PC-9 (cell line): Measurements from ENCODE around the gene CTDSP2.

Experiments
- EZH2 ChIP-seq: fragments of 200-600 bp; sonication (generic); IDR thresholded peaks from 2 replicates; pipeline ENCODE4 v1.8.0; 2017; ENCODE audit warnings: antibody characterized with exemption, low read depth
- TF ChIP-seq, protein P1 (sequence below): fragments of 200-600 bp; sonication (generic); conservative IDR thresholded peaks from 2 replicates; pipeline ENCODE4 v1.6.1; 2017; ENCODE audit warnings: mixed run types, antibody characterized with exemption, mild to moderate bottlenecking, moderate library complexity

DNA sequence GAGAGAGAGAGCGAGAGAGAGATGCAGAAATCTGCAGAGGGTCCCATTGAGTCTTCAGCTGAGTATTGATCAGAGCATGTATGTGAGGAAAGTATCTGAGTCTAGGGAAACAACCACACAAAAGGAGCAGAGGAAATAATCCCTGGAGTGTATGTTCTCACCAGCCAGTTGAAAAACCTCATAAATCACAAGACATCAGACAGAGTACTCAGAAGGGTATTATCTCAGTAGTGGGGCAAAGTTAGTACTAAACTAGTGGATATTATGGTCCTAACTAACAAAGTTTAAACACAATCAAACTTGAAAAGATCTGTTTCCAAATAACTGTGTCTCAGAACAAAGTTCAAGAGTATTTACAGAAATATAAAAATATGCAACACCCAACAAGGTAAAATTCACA lies 36.5 kb upstream of the CTDSP2 start:
- TF ChIP-seq, protein P1, sequence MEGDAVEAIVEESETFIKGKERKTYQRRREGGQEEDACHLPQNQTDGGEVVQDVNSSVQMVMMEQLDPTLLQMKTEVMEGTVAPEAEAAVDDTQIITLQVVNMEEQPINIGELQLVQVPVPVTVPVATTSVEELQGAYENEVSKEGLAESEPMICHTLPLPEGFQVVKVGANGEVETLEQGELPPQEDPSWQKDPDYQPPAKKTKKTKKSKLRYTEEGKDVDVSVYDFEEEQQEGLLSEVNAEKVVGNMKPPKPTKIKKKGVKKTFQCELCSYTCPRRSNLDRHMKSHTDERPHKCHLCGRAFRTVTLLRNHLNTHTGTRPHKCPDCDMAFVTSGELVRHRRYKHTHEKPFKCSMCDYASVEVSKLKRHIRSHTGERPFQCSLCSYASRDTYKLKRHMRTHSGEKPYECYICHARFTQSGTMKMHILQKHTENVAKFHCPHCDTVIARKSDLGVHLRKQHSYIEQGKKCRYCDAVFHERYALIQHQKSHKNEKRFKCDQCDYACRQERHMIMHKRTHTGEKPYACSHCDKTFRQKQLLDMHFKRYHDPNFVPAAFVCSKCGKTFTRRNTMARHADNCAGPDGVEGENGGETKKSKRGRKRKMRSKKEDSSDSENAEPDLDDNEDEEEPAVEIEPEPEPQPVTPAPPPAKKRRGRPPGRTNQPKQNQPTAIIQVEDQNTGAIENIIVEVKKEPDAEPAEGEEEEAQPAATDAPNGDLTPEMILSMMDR, result no peak
- no peak for TF ChIP-seq EZH2
